HG02623 (cell line): ENCODE measurements around the gene THG1L.
A peak's percentile ranks its signal among the peaks of the same experiment; 100 is the strongest.
"Not testable (repeated sequence)": the region's sequence is repeated elsewhere in the genome, so short reads cannot be mapped to it uniquely, and the experiment has no call there.

ENCODE experiments used
- ATAC-seq: cut with Tn5 transposase; IDR thresholded peaks from one replicate; pipeline ENCODE4 v1.9.1; 2021; ENCODE audit warnings: moderate library complexity; ENCODE audit not compliant: unreplicated experiment

THG1L gene

DNA sequence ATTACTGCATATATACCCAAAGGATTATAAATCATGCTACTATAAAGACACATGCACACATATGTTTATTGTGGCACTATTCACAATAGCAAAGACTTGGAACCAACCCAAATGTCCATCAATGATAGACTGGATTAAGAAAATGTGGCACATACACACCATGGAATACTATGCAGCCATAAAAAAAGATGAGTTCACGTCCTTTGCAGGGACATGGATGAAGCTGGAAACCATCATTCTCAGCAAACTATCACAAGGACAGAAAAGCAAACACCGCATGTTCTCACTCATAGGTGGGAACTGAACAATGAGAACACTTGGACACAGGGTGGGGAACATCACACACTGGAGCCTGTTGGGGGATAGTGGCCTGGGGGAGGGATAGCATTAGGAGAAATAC lies 4.6 kb upstream of the THG1L start:
- not testable (repeated sequence) for ATAC-seq

DNA sequence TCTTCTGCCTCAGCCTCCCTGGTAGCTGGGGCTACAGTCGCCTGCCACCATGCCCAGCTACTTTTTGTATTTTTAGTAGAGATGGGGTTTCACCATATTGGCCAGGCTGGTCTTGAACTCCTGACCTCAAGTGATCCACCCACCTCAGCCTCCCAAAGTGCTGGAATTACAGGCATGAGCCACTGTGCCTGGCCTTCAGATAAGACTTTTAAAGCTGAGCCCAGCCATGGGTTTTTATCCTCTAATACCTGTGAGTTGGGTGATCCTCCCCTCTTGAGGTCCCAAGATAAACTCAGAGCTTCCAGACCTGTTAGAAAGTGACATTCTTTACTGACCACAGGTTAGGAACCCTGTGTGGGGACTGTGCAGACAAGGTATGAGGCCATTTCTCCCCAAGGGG lies 3.4 kb upstream of the THG1L start:
- not testable (repeated sequence) for ATAC-seq

DNA sequence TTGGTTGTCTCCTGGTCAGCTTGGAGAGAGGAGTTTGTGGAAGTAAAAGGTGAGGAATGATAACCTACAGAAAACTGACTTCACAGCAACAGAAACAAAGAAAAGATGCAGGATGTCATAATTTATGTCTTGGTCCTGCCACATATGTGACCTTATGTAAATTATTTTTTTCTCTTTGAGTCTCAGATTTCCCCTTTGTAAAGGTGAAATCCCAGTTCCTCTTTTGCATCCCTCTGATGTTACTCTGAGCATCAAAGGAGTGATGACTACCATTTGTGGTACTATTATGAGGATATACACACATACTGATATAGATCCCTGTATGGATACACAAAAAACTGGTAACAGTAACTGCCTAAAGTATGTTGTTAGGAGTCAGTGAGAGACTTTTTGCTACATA lies 1.4 kb upstream of the THG1L start:
- ATAC-seq: peak; percentile 45

DNA sequence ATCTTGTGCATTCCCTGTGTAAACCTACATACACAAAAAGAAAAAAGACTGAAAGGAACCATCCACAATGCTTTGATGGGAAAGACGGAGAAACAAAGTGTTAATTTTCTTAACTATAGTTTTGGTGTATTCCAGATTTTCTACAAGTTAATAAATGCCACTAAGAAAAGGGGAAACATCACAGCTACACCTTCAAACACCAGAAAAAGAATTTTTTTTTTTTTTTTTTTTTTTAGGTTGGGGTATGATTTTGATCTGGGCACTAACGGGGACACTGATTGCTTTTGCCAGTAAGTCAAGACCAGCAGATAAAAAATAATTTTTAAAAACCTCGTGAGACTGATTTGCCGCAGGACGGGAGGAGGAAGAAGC lies 334 bp upstream of the THG1L start:
- ATAC-seq: no peak

DNA sequence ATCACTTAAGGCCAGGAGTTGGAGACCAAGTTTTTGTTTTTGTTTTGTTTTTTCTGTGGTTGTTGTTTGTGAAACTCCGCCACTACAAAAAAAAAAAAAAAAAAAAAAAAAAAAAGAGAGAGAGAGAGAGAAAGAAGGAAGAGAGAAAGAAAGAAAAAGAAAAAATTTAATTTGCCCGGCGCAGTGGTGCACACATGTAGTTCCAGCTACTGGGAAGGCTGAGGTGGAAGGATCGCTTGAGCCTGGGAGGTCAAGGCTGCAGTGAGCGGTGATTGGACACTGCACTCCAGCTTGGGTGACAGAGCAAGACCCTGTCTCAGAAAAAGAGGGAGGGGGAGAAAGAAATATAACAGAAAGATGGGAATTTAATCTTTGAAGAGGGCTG lies 902 bp downstream of the THG1L start:
- no peak for ATAC-seq

DNA sequence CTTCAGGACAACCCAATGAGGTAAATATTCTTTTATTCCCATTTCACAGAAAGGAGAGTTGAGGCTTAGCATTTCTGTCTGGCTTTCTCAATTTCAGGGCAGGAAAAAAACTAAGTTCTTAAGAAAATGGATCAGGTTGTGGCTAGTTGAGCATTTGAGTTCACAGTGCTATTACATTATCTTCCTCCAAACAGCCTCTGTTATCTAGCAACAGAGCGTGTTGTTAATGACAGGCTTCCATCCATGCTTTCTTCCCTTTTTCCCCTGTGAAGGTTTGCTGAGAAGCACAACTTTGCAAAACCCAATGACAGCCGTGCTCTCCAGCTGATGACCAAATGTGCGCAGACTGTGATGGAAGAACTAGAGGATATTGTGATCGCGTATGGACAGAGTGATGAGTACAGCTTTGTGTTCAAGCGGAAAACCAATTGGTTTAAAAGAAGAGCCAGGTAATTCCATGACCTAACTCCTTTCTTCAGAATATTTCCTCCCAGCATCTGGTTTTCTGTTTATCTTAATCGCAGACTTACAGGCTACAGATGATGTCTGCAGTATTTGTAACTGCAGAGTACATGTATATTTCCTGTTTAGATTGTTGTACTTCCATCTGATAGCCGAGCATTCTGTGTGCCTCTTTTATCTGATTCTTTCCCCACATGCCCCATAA lies 1.5 kb downstream of the THG1L start:
- ATAC-seq: no peak

DNA sequence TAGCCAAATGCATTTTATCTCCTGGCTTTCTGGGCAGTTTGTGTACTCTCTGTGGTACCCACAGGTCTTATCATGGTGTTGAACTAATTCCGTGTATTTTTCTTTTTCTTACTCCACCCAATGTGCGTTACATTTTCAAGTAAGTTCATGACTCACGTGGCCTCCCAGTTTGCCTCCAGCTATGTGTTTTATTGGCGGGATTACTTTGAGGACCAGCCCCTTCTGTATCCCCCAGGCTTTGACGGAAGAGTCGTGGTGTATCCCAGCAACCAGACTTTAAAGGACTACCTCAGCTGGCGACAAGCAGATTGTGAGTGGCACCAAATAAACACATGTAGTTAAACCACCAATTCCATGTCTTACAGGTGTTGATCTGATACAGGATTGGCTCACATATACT lies 3.2 kb downstream of the THG1L start:
- no peak for ATAC-seq

DNA sequence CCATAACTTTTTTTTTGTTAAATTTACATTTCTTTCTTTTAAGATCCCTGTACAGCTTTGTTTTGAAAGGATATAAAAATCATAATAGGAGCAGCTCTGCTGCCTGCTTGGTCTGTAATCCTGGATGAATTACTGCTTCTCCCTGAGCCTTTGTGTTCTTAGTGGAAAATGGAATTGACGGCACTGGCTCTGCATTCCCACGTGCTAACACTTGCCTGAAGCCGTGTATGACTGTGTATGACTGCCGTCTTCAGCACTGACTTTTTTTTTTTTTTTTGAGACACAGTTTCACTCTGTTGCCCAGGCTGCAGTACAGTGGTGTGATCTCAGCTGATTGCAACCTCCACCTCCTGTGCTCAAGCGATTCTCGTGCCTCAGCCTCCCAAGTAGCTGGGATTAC lies 4.8 kb downstream of the THG1L start:
- no peak for ATAC-seq

DNA sequence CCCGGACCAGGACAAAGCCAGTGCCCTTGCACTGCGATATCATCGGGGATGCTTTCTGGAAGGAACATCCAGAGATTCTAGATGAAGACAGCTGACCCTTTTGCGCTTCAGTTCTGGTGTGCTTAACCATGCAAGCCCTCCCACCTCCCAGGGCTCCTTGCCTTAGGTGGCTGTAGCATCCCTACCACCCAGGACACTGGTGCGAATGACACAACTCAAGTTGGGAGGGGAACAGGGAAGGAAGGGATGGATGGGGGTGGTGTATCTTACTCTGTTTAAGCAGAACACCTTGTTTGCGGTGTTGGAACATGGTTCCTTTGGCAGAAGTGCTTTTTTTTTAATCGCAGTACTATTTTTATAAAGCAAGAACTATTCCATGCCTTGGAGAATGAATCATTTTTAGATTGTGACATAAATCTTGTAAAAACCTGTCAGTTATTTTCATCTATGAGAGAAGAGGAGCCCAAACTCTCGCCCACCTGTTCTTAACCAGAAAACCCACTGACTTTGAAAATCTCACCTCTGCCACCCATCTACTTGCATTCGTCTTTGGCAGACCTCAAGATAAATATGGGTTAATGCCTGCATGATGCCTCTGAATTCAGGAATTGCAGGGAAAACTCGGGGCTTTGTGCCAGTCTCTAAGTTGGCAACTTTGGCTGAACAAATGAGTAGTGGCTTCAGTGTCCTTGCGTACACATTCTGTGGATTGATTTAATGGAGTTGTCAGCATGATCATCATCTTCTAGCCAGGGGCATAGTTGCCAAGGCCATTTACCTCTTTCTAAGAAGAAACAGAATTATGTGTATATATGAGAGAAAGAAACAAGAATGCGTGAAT lies 8.4 kb downstream of the THG1L start:
- no peak for ATAC-seq

DNA sequence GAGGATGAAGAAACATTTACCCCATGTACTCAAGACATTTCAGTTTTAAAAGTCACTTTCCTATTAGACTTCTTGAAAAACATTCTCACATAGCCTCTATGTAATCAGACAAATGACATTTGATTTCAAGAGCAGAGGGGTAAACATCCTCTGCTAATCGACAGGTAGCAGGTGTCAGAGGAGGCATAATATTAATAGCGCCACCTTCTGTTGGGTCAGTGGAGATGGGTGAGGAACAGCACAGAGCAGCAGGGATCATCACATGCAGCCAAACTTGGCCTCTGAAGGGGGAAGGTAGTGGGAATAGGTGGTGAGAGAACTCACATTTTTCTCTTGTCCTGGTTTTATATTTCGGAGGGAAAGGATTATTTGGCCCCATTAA lies 9.0 kb downstream of the THG1L start:
- ATAC-seq: no peak

DNA sequence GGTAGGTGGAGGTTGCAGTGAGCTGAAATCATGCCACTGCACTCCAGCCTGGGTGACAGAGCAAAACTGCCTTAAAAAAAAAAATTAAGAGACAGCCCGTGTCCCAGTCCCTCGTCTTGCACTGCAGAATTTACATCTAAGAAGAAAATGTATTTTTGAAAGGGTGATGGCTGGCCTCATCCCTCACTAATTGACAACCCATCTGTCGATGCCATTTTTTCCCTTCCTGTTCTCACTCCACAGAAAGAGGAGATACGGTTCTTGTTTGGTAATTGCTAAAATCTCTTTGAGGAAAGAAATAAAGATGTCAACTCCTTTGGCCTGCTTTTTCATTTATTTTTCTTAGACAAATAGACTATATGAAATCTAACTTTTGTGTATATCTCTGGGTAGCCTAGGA lies 9.9 kb downstream of the THG1L start:
- ATAC-seq: no peak

DNA sequence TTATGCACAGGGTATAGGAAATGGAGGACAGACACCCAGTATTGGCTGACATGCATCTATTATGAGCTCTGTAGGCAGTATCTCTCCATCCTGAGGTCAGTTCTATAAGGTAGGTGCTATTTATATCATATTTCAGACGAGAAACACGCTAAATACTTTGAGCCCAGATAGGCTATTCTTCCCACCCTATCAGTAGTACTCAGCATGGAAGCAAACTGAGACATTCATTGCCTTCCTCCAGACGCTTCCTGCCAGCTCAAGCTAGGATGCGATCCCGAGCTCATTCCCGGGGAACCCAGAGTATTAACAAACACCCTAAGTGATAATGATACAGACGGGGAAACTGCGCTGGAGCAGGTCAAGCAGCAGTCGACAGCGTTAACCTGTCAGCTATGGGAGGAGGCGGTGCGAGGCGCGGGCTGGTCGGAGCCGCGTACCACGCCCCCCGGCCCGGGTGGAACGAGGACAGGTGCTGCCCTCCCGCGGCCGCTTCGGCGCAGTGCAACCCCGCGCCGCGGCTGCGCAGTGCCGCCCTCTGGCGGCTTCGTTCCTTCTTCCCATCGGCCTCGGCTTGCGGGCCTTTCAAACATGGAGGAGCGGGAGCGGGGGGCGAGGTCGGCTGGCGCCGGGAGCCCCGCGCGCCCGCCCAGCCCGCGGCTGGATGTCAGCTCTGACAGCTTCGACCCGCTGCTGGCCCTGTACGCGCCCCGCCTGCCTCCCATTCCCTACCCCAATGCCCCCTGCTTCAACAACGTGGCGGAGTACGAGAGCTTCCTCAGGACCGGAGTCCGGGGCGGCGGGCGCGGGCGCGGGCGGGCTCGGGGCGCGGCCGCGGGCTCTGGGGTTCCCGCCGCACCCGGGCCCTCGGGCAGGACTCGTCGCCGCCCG lies 12.2 kb downstream of the THG1L start, which contains the start of gene LSM11:
Gene LSM11 (plus strand): TSS at position 550 of the 888 bp plus-strand sequence. CDS start 39 bp downstream, at position 589.
- peak; percentile 95 for ATAC-seq

DNA sequence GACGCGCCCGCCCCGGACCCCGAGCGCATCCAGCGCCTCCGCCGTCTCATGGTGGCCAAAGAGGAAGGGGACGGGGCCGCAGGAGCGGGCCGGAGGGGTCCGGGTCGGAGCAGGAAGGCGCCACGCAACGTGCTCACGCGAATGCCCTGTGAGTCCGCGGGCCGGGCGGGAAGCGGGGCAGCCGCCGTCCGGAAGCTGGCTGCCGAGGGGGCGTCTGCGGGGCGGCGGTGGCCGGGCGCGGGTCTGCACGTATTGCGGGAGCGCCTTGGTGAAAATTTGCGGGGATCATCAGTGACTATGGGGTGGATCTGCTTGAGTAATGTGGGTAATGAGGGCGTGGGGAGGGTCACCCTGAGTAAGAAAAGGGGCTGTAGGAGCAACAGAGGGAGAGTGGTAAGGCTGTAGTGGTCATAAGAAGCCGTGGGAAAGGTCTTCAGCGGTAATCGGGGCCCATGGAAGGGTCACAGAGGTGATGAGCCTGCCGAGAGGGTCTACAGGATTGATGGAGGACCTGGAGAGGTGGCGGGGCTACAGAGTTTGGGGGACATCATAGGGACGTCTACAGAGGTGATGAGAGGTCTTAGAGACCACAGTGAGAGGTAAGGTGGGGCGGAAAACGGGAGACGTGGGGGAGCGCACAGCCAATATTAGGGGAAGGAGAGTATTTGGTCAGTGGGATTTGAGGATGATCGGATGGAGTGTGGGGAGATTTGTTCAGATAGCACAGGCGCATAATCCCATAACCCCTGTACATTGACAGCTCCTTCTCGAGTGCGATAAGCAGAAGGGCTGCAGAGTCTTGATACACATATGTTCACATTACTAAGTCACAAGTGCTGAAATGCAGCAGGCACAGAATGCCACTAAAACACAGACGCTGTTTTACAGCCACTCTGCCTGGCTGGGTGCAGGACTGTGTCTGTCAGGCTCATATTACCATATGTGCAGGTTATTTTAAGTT lies 13.1 kb downstream of the THG1L start:
- peak; percentile 21 for ATAC-seq

DNA sequence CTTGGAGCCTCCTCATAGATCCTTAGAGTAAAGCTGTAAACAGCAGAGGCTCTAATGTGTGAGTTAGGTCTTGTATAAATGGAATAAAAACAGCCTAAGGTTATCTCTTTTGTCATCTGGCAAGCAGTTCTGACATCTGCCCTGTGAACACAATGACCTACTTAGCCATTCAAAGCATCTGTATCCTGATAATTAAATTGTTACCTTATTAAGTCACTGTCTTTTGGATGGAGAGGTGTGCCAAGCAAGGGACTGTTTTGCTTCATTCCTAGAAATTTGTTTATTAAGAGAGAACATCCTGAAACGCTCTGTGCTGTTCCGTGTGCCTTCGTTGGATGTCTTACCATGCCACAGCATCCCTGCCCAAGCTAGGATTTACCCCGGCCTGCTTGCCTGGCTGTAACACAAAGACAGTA lies 13.8 kb downstream of the THG1L start:
- ATAC-seq: no peak

DNA sequence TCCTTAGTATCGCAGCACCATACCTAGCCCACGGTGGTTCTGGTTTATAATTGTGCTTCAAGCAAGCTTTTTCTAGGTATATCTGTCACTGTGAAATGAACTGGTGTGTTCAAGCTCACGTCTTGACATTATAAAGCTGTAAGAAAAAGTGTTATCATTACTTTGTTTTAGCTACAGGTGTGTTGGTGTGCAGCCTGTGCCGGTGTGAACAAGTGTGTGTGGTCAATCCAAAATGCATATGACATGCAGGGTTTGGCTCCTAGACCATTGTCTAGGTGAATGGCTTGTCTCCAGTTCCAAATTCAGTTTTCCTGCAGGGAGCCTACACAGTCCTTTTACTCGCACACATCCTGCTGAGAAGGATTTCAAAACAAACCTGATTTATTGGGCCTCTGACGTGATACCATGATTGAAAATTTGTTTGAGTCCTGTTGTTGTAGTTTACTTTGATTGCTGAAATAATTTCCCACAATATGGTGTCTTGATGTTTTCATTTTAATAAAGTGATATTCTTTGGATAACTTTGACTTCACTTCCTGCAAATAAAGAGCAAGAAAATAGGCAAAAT lies 16.0 kb downstream of the THG1L start:
- no peak for ATAC-seq

DNA sequence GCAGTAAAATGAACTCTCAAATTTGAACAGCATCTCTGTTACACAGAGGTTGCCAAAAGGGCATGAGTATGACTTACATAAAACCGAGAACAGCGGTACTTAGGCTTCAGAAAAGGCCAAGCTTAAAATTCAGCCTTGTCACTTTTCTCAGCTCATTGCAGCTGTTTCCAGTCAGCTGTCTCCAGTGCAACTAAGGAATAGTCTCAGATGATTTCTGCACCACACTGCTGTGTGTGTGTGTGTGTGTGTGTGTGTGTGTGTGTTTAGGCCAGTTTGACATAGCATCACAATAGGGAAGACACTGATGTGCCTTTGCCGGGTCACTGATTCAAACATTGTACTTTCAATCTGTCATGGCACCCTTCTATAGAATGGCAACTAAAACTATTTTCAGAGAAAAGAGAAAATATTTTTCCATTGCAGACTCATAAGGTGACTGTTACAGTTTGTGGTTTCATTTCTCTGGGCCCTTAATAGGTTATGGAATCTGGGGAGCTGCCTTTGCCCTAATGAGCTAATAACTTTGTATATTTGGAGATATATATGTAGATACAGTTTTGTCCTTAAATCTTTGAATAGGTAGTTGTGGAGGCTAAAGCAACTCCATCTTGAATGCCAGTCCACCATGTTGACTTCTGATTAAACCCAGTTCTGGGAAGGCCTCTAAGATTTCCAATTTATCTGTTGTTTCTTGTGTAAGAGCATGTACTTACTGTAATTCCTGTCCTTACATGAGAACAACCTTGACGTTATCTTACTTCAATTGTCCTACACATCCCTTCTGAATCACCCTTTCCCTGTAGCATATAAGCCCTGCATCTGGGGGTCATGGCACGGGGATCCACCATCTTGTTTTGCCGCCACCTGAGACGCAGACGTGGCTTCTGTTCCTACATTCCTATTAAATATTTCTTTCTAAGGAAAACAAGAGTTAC lies 16.8 kb downstream of the THG1L start:
- no peak for ATAC-seq

DNA sequence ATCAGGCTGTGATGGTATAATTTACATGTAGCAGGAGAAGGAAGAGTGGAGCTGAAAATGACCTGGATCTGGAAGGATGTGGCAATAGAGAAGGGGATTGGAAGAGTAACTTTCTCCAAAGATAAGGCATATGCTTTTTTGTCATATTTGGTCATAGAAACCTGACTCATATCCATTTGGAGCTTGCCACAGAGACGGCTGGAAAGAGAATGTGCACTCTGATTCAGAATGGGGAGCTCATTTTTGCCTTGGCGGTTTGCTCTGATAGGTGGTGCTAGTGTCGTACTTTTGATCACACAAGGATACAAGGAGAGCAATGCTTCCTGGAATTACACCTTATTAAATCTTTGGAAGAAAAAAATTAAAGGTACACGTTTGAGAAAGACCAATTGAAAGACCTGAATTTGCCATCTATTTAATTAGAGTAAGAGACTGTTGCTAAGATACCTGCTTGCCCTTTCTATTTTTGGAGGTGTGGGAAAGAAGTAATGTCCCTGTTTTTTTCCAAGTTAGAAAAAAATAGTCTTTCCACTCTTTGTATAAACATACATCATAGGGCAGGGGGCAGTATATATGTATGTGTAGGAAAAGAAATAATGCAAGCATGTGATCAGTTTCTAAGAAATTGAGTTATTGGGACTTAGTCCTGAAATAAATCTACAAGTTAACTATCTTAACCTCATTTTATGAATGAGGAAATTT lies 17.7 kb downstream of the THG1L start:
- ATAC-seq: no peak

DNA sequence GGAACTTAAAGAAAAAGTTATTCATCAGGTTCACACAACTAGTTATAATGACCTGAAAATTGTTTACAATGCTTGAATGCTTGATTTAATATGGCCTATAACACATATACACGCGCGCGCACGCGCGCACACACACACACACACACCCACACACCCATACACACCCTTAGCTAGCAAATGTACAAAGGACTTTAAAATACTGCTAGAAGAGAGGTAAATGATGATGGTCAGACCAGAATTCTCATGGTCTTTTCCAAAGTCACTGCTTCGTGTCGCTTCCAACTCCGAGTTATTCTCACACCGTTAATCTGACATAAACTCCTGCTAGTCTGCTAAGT lies 18.2 kb downstream of the THG1L start:
- no peak for ATAC-seq
